ENCODE data around the gene NONO. TPM values are rescaled to one million over a fixed set of nuclear protein-coding genes. Genes with fewer than 3 reads are reported as not detected.
"Not testable (repeated sequence)": the region's sequence is repeated elsewhere in the genome, so short reads cannot be mapped to it uniquely, and the experiment has no call there.

The NONO gene
- total RNA-seq, 4 donors from 2014 or later: 173 to 304 (median 187) TPM

- TF ChIP-seq, protein P1, sequence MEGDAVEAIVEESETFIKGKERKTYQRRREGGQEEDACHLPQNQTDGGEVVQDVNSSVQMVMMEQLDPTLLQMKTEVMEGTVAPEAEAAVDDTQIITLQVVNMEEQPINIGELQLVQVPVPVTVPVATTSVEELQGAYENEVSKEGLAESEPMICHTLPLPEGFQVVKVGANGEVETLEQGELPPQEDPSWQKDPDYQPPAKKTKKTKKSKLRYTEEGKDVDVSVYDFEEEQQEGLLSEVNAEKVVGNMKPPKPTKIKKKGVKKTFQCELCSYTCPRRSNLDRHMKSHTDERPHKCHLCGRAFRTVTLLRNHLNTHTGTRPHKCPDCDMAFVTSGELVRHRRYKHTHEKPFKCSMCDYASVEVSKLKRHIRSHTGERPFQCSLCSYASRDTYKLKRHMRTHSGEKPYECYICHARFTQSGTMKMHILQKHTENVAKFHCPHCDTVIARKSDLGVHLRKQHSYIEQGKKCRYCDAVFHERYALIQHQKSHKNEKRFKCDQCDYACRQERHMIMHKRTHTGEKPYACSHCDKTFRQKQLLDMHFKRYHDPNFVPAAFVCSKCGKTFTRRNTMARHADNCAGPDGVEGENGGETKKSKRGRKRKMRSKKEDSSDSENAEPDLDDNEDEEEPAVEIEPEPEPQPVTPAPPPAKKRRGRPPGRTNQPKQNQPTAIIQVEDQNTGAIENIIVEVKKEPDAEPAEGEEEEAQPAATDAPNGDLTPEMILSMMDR (IDR thresholded peaks at IDR 0.05): no peak
- TF ChIP-seq POLR2AphosphoS5 (IDR thresholded peaks at IDR 0.05) (no peak), EP300 (IDR thresholded peaks at IDR 0.05; ENCODE audit: low read depth) (no peak), POLR2A (IDR thresholded peaks at IDR 0.05) (no peak)
- Histone ChIP-seq H3K9me3 (no peaks in the 10 kb centered on the region), H3K4me3 (no peak overlapping the region), H3K27me3 (no peaks in the 10 kb centered on the region), H3K27ac (no peak overlapping the region), H3K4me1 (no peaks in the 10 kb centered on the region), H3K36me3 (no peaks in the 10 kb centered on the region)
- no peak for DNase-seq
- WGBS, 2 donors (ENCODE audit: low coverage in 1 of 2): 89% methylated on average over 3 of the region's 3 CpGs; no CpG with 5 or more reads in 1 of the 2 donors
- in situ Hi-C loops (cut with MboI; ENCODE audit: low pct_ligation_motif_present in 1 of 4, low pct_unique_long_range_greater_than_20kb in 1 of 4, low sequenced_read_pairs in 3 of 4): no loop called here
- intact Hi-C loops (cut with DNase I; ENCODE audit: low total_unique reads): no loop called here
Measured at GRCh38 chrX:71326394-71326793, 43.0 kb downstream of the NONO start.

GRCh38 chrX:71349151-71349665, 65.8 kb downstream of the NONO start:
- H3K4me3 ChIP-seq; DNase-seq; H3K27ac ChIP-seq; H3K27me3 ChIP-seq; intact Hi-C loops (cut with DNase I; ENCODE audit: low total_unique reads); H3K36me3 ChIP-seq; in situ Hi-C loops (cut with MboI; ENCODE audit: low pct_ligation_motif_present in 1 of 4, low pct_unique_long_range_greater_than_20kb in 1 of 4, low sequenced_read_pairs in 3 of 4); H3K9me3 ChIP-seq; H3K4me1 ChIP-seq: not testable (repeated sequence)
- WGBS, 2 donors (ENCODE audit: low coverage in 1 of 2): 58 to 80% methylated on average over 1 to 3 of the region's 5 CpGs

GRCh38 chrX:71349867-71350266, 66.4 kb downstream of the NONO start:
- 41% methylated on average over 3 of the region's 6 CpGs; no CpG with 5 or more reads in 1 of the 2 donors for WGBS, 2 donors (ENCODE audit: low coverage in 1 of 2)
- H3K4me3 ChIP-seq; intact Hi-C loops (cut with DNase I; ENCODE audit: low total_unique reads); DNase-seq; H3K36me3 ChIP-seq; H3K9me3 ChIP-seq; H3K27ac ChIP-seq; H3K4me1 ChIP-seq; in situ Hi-C loops (cut with MboI; ENCODE audit: low pct_ligation_motif_present in 1 of 4, low pct_unique_long_range_greater_than_20kb in 1 of 4, low sequenced_read_pairs in 3 of 4); H3K27me3 ChIP-seq: not testable (repeated sequence)

Other genes starting within 250 kb of the NONO start
- gene SNX12, start 215.3 kb upstream of the NONO start, total RNA-seq: 10 to 100 TPM; 16.8 to 69.5 (median 35.0) TPM
- 100 to 1,000 TPM in 1 of 4 donors, 10 to 100 TPM in 3; 23.3 to 152 (median 35.4) TPM for gene FOXO4, start 187.8 kb upstream of the NONO start, total RNA-seq
- gene CXorf65, start 176.9 kb upstream of the NONO start, total RNA-seq: not detected
- 100 to 1,000 TPM in 1 of 4 donors, 10 to 100 TPM in 2, 1 to 10 TPM in 1; 3.8 to 231 (median 44.0) TPM for gene IL2RG, start 172.1 kb upstream of the NONO start, total RNA-seq
- gene MED12, start 165.0 kb upstream of the NONO start, total RNA-seq: 10 to 100 TPM; 26.5 to 41.4 (median 40.0) TPM
- gene NLGN3, start 138.8 kb upstream of the NONO start, total RNA-seq: 1 to 10 TPM in 1 of 4 donors, under 1 TPM in 2, not detected in 1; 0.40 to 1.1 (median 0.64) TPM
- 10 to 100 TPM; 20.9 to 73.3 (median 48.3) TPM for gene GJB1, start 60.4 kb upstream of the NONO start, total RNA-seq
- gene ZMYM3, start 29.5 kb upstream of the NONO start, total RNA-seq: 10 to 100 TPM in 3 of 4 donors, 1 to 10 TPM in 1; 5.2 to 26.9 (median 13.4) TPM
- gene ITGB1BP2, start 18.1 kb downstream of the NONO start, total RNA-seq: 1 to 10 TPM in 2 of 4 donors, not detected in 2; 2.9 to 6.8 TPM
- 10 to 100 TPM; 35.2 to 65.4 (median 39.3) TPM for gene TAF1, start 82.7 kb downstream of the NONO start, total RNA-seq
- 100 to 1,000 TPM; 146 to 307 (median 237) TPM for gene OGT, start 249.5 kb downstream of the NONO start, total RNA-seq

All from transverse colon (tissue), 4 donors.